Right renal cortex interstitium (tissue), 3 donors: ENCODE data around the gene SAP130. TPM values are rescaled to one million over a fixed set of nuclear protein-coding genes. Genes with fewer than 3 reads are reported as not detected.

Experiments used
- DNase-seq, 3 donors: peaks; one replicate each; pipeline ENCODE4 v3.0.0-alpha.2; 2013; ENCODE audit warnings: low read depth in 3 of 3, low spot score in 2 of 3
- polyA plus RNA-seq, 3 donors: library from polyadenylated mRNA; unstranded; fragments of 120-200 nt; gene quantifications; one replicate each; pipeline ENCODE4 v1.2.1, GENCODE V29; 2013; ENCODE audit not compliant: insufficient read length in 3 of 3

Gene SAP130
- polyA plus RNA-seq, 3 donors = 27.1 to 29.1 (median 27.7) TPM

- no peak for DNase-seq
Measured at GRCh38 chr2:128026448-128027277, 1.2 kb downstream of the SAP130 start.

GRCh38 chr2:128024816-128025215, 3.0 kb downstream of the SAP130 start:
- no peak for DNase-seq

GRCh38 chr2:128017561-128017960, 10.3 kb downstream of the SAP130 start:
- no peak for DNase-seq

GRCh38 chr2:128016620-128017019, 11.2 kb downstream of the SAP130 start:
- no peak for DNase-seq

- no peak for DNase-seq
Measured at GRCh38 chr2:128012698-128013097, 15.2 kb downstream of the SAP130 start.

GRCh38 chr2:128008074-128008672, 19.7 kb downstream of the SAP130 start:
- DNase-seq = no peak

- DNase-seq = no peak
Measured at GRCh38 chr2:128004509-128004908, 23.4 kb downstream of the SAP130 start.

- no peak for DNase-seq
Measured at GRCh38 chr2:128003463-128003862, 24.4 kb downstream of the SAP130 start.

- no peak for DNase-seq
Measured at GRCh38 chr2:127996160-127996559, 31.7 kb downstream of the SAP130 start.

GRCh38 chr2:127995725-127996124, 32.1 kb downstream of the SAP130 start:
- no peak for DNase-seq

- no peak for DNase-seq
Measured at GRCh38 chr2:127993659-127994058, 34.2 kb downstream of the SAP130 start.

- DNase-seq = no peak
Measured at GRCh38 chr2:127991742-127992141, 36.1 kb downstream of the SAP130 start.

- DNase-seq = no peak
Measured at GRCh38 chr2:127986548-127987079, 41.2 kb downstream of the SAP130 start.

GRCh38 chr2:127985735-127986134, 42.1 kb downstream of the SAP130 start:
- no peak for DNase-seq

- no peak for DNase-seq
Measured at GRCh38 chr2:127985026-127985734, 42.7 kb downstream of the SAP130 start.

- no peak for DNase-seq
Measured at GRCh38 chr2:127984551-127984950, 43.3 kb downstream of the SAP130 start.

- DNase-seq = no peak
Measured at GRCh38 chr2:127969446-127969845, 58.4 kb downstream of the SAP130 start.

GRCh38 chr2:127968610-127969339, 59.1 kb downstream of the SAP130 start:
- DNase-seq = no peak

- no peak for DNase-seq
Measured at GRCh38 chr2:127961729-127962128, 66.1 kb downstream of the SAP130 start.

- no peak for DNase-seq
Measured at GRCh38 chr2:127957240-127957639, 70.6 kb downstream of the SAP130 start.

GRCh38 chr2:127954857-127955256, 73.0 kb downstream of the SAP130 start:
- no peak for DNase-seq
